Heart left ventricle (tissue), 16 donors: Measurements from ENCODE around the gene MKI67. TPM values are rescaled to one million over a fixed set of nuclear protein-coding genes. Genes with fewer than 3 reads are reported as not detected.
A peak's percentile ranks its signal among the peaks of the same experiment; 100 is the strongest.

Source experiments
- ATAC-seq, 4 donors: fragments of 200-7000 bp; cut with Tn5 transposase; one replicate each; pipeline ENCODE4 v1.9.1; 2020 to 2022; ENCODE audit warnings: moderate library complexity in 4 of 4, mild to moderate bottlenecking in 3 of 4, moderate number of reproducible peaks in 1 of 4
- DNase-seq, 5 donors: peaks; one replicate each; pipeline ENCODE4 v3.0.0-alpha.2; 2020
- H3K27ac ChIP-seq, 12 donors: fragments of 200-600 bp; sonication (generic) in 4 of 12; one replicate each; pipeline versions ENCODE4 v1.5.0 to v1.8.0; 2016 to 2022; ENCODE audit warnings: mild to moderate bottlenecking in 2 of 12
- H3K27me3 ChIP-seq, 9 donors: fragments of 200-600 bp; sonication (generic) in 2 of 9; one replicate each; pipeline versions ENCODE4 v1.5.1 to v1.8.0; 2016 to 2022; ENCODE audit warnings: mild to moderate bottlenecking in 3 of 9
- H3K36me3 ChIP-seq, 9 donors: fragments of 200-600 bp; sonication (generic) in 2 of 9; one replicate each; pipeline versions ENCODE4 v1.5.0 to v1.8.0; 2018 to 2022; ENCODE audit warnings: mild to moderate bottlenecking in 2 of 9
- H3K4me1 ChIP-seq, 12 donors: fragments of 200-600 bp; sonication (generic) in 4 of 12; one replicate each; pipeline versions ENCODE4 v1.5.0 to v1.8.0; 2016 to 2022; ENCODE audit warnings: mild to moderate bottlenecking in 3 of 12
- H3K4me3 ChIP-seq, 12 donors: fragments of 200-600 bp; sonication (generic) in 4 of 12; one replicate each; pipeline versions ENCODE4 v1.5.0 to v1.8.0; 2017 to 2022; ENCODE audit warnings: mild to moderate bottlenecking in 9 of 12, moderate library complexity in 4 of 12
- H3K9me3 ChIP-seq, 12 donors: fragments of 200-600 bp; sonication (generic) in 4 of 12; one replicate each; pipeline versions ENCODE4 v1.5.0 to v1.8.0; 2016 to 2022; ENCODE audit warnings: mild to moderate bottlenecking in 1 of 12
- POLR2A ChIP-seq, 2 donors: fragments of 450-650 bp; IDR thresholded peaks; one replicate each; pipeline ENCODE4 v1.6.1; 2017; ENCODE audit warnings: antibody characterized with exemption in 2 of 2, mild to moderate bottlenecking in 2 of 2, moderate library complexity in 2 of 2
- WGBS, 4 donors: extraction: QIAGEN DNeasy Blood & Tissue Kit in 2 of 4; methylation state at CpG; one replicate each; pipeline versions ENCODE4 v1.1.5 to v1.1.7; 2013 to 2018; 5-methylcytosine and 5-hydroxymethylcytosine counted together
- intact Hi-C, 10 donors: fragments of 100-400 bp; cut with DNase I; formaldehyde crosslinking; loops; one replicate each; pipeline versions ENCODE4 v1.11.1 to v1.14.2; 2022
- polyA plus RNA-seq, 2 donors: library from polyadenylated mRNA; stranded (reverse); fragments of 200-250 nt; gene quantifications; one replicate each; pipeline ENCODE4 v1.2.3, GENCODE V29; 2013
- total RNA-seq, 9 donors: library from RNA; depleted of rRNA in 2 of 9; stranded (reverse); fragments of >200 nt in 2 of 9; fragmentation: NEBNext Ultra II Directional in 3 of 9; extraction: Animal tissue kit (Norgen Biotek cat#: 25700) in 3 of 9; gene quantifications; one replicate each; pipeline versions ENCODE4 v1.1.0 to v1.2.4, GENCODE V29; 2016 to 2023
- TF ChIP-seq, protein P1 (sequence below), 12 donors: fragments of 200-600 bp; sonication (generic) in 4 of 12; IDR thresholded peaks; one replicate each; pipeline versions ENCODE4 v1.5.0 to v1.8.0; 2018 to 2022; ENCODE audit warnings: antibody characterized with exemption in 12 of 12, mild to moderate bottlenecking in 5 of 12
- donor health status: ischemic (EF 13 %, LVEDD 7.1; RV severe dilation, severe dysfunction).
- donor health status: healthy with polysubstance abuse.
- donor health status: DM: no; HTN: yes; CAD: no.
- donor health status: DM: no; HTN: no; CAD: no.
- donor health status: ischemic (EF 25% LVEDD 6.9; RV normal size, moderate dysfunction).
- donor health status: ischemic (EF 25% LVEDD 5.7; RV mildly dilated, moderate dysfunction).
- donor health status: healthy.
- donor health status: DM: yes; HTN: yes; CAD: no.
- donor health status: ischemic (EF 35%, LVEDD 5.7; RV mildly dilated, moderate dysfunction).
- donor health status: nonischemic (EF 11% LVEDD 7.7; RV severe dilation, severe dysfunction).
- donor health status: DM: yes; HTN: yes; CAD: no.
- donor health status: PGD.
- donor health status: ischemic (EF 29% LVEDD 5.4; RV normal size, mild dysfunction).
- donor health status: nonischemic (EF 23%, LVEDD 6.1; RV moderate dilation, normal function).

The MKI67 gene
- total and polyA plus RNA-seq, 11 donors: 0.04 to 27.9 (median 0.52) TPM

DNA sequence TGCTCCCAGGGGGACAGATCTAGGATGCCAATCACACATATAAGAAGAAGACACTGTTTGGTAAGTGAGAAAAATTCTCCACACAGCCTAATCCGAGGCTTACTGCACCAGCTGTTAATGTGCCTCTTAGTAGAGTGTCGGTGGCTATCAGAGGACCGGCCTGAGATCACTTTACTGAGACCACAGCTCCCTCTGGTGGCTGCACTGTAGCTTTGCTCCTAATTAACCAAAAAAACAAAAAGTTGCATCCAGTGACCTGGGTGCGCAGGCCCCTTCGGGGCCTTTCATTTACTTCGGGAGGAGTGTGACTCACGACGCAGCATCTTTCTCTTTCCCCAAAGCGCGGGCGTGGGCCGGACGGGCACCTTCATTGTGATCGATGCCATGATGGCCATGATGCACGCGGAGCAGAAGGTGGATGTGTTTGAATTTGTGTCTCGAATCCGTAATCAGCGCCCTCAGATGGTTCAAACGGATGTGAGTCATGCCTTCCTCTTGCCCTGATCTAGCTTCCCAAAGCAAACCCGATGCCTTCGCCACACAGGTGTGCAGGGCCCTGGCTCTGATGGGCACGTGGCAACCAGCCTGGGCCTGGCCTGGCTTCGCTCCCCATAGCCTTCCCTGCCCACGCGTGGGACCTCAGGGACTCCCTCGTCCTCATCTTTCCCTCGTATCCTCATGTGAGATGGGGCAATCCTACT is 56.7 kb downstream of the MKI67 start:
- TF ChIP-seq, protein P1, sequence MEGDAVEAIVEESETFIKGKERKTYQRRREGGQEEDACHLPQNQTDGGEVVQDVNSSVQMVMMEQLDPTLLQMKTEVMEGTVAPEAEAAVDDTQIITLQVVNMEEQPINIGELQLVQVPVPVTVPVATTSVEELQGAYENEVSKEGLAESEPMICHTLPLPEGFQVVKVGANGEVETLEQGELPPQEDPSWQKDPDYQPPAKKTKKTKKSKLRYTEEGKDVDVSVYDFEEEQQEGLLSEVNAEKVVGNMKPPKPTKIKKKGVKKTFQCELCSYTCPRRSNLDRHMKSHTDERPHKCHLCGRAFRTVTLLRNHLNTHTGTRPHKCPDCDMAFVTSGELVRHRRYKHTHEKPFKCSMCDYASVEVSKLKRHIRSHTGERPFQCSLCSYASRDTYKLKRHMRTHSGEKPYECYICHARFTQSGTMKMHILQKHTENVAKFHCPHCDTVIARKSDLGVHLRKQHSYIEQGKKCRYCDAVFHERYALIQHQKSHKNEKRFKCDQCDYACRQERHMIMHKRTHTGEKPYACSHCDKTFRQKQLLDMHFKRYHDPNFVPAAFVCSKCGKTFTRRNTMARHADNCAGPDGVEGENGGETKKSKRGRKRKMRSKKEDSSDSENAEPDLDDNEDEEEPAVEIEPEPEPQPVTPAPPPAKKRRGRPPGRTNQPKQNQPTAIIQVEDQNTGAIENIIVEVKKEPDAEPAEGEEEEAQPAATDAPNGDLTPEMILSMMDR (IDR thresholded peaks at IDR 0.05): peak; percentile 74 to 88 (median 84)
- no peak for TF ChIP-seq POLR2A (IDR thresholded peaks at IDR 0.05)
- ATAC-seq: peak; percentile 50 to 68 (median 66)
- no peak overlapping the region for H3K4me3 ChIP-seq
- no peak overlapping the region for H3K27ac ChIP-seq
- H3K36me3 ChIP-seq: peaks cover 0 to 98% (median 81%) of the 10 kb centered on the region in 9 donors
- intact Hi-C loops: loop anchor here (1.0 to 10.0 kb wide), 14 partner anchors 32 to 353 kb away; partner anchors contain the start of gene PTPRE (in 7 of the 10)
- no peaks in the 10 kb centered on the region for H3K27me3 ChIP-seq
- peak; percentile 70 to 85 (median 83) for DNase-seq
- 36 to 44% (median 38%) methylated on average over 24 to 28 of the region's 28 CpGs for WGBS, 4 donors
- no peaks in the 10 kb centered on the region for H3K9me3 ChIP-seq
- H3K4me1 ChIP-seq: peaks cover 0 to 31% (median 2%) of the 10 kb centered on the region in 12 donors

DNA sequence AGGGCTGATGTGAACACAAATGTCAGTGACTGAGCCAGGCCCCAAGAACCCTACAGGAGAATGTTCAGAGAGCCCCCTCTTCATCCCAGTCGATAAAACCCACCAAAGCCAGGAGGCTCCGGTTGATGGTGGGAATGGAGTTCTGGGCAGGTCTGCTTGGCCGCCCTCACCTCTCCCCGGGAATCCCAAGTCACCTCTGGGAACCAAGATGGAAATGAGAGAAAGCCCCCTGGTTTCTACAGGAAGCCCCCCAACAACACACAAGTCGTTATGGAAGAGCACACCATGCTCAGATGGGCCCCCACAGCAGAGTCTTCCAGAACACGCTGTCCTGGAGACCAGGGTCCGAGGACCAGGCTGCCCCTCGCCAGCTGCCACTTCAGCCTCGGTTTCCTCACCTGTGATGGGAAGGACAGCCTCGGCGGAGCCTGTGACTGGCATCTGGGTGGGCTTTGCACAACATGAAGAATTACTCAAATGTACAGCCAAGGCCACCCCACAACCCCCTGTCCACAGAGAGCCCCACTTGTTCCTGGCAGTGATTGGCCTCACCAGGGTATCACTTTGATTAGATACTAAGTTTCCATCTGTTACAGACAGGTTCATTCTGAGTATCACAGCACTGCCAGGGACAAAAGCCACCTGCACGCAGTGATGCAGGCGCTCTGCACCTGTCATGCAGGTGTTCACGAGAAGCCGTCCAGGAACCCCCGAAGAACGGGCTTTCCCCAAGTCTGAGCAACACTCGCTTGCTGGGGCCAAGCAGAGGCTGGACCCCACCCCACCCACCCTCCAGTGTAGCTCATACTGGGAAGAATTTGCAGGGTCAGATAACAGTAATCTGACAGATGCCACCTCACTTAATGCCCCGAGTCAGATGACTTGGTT is 57.6 kb downstream of the MKI67 start:
- no peaks in the 10 kb centered on the region for H3K9me3 ChIP-seq
- peaks cover 0 to 39% (median 10%) of the 10 kb centered on the region in 12 donors for H3K4me1 ChIP-seq
- H3K36me3 ChIP-seq: peaks cover 0 to 89% (median 73%) of the 10 kb centered on the region in 9 donors
- no peak overlapping the region for H3K27ac ChIP-seq
- H3K4me3 ChIP-seq: no peak overlapping the region
- DNase-seq: peak in 2 of 5 donors; percentile 15 to 49
- TF ChIP-seq POLR2A (IDR thresholded peaks at IDR 0.05): no peak
- TF ChIP-seq, protein P1 (IDR thresholded peaks at IDR 0.05): no peak
- intact Hi-C loops: loop anchor here (1.0 to 10.0 kb wide), 13 partner anchors 32 to 352 kb away; partner anchors contain the start of gene PTPRE (in 5 of the 10)
- ATAC-seq: no peak
- H3K27me3 ChIP-seq: no peaks in the 10 kb centered on the region
- 90 to 92% (median 91%) methylated on average over 17 to 19 of the region's 19 CpGs for WGBS, 4 donors

DNA sequence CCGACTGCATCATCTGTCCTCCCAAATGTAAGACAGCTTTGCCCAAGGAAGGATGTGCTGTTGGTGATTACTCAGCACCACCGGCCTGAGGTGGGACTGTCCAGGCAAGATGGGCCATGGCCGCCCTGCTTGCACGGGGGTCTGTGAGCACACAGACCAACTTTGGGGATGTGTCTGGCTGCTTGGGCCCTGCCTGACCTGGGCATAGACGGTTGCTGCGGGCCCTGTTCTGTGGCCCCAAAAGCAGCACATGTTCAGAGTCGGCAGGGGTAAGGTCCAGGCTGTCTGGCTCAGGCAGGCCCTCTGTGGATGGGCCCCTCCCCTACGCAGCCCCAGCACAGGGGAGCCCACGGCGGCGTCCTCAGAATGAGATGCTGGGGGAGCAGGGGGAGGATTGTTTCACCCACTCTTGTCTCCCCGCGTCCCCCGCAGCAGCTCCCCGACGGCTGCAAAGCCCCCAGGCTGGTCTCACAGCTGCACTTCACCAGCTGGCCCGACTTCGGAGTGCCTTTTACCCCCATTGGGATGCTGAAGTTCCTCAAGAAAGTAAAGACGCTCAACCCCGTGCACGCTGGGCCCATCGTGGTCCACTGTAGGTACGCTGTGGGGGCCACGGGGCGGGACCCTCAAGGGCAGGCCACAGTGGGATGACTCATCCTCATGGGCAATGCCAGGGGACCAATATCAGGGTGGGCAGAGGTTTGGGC is 58.4 kb downstream of the MKI67 start:
- 94 to 99% (median 96%) methylated on average over 23 to 25 of the region's 25 CpGs for WGBS, 4 donors
- no peak for ATAC-seq
- Histone ChIP-seq H3K27ac (no peak overlapping the region), H3K4me1 (peaks cover 0 to 47% (median 17%) of the 10 kb centered on the region in 12 donors), H3K36me3 (peaks cover 0 to 81% (median 65%) of the 10 kb centered on the region in 9 donors), H3K9me3 (no peaks in the 10 kb centered on the region), H3K27me3 (no peaks in the 10 kb centered on the region), H3K4me3 (no peak overlapping the region)
- intact Hi-C loops: loop anchor here (2.0 to 10.0 kb wide), 10 partner anchors 31 to 351 kb away; partner anchors contain the start of gene PTPRE (in 4 of the 10)
- peak in 3 of 5 donors; percentile 14 to 44 (median 25) for DNase-seq
- TF ChIP-seq, protein P1 (IDR thresholded peaks at IDR 0.05): no peak
- no peak for TF ChIP-seq POLR2A (IDR thresholded peaks at IDR 0.05)
